OCI-LY7 (cell line): ENCODE results near the gene DENND5B. TPM values are rescaled to one million over a fixed set of nuclear protein-coding genes. Genes with fewer than 3 reads are reported as not detected.

Source experiments
- BruUV-seq: library from RNA; stranded (reverse); fragments of 400-500 nt; replicated peaks from 2 replicates; lab custom pipeline; 2021; lab: Mats Ljungman, UMichigan
- CTCF ChIA-PET: fragments of 300-600 bp; sonication (Branson Sonifier 250); formaldehyde crosslinking; loops from one replicate; lab custom pipeline; 2022; ENCODE audit warnings: antibody characterized with exemption; ENCODE audit not compliant: unreplicated experiment; lab: Charles Lee
- POLR2A ChIA-PET: fragments of 300-600 bp; sonication (Branson Sonifier 250); formaldehyde crosslinking; loops from one replicate; lab custom pipeline; 2022; ENCODE audit warnings: antibody characterized with exemption; lab: Charles Lee
- DNase-seq: peaks from one replicate; pipeline ENCODE4 v3.0.0-alpha.2; 2015; ENCODE audit warnings: low spot score
- H2AFZ ChIP-seq: fragments of 200-600 bp; sonication (generic), shearing (Covaris generic); 2 replicates; pipeline ENCODE4 v1.6.1; 2014; ENCODE audit warnings: mild to moderate bottlenecking, antibody characterized with exemption, low read length, moderate library complexity
- H3K27ac ChIP-seq: fragments of 200-600 bp; sonication (generic); 2 replicates; pipeline ENCODE4 v1.5.1; 2014; ENCODE audit warnings: mixed run types, low read depth, mild to moderate bottlenecking, moderate library complexity, low read length, inconsistent platforms; ENCODE audit not compliant: poor library complexity, severe bottlenecking
- H3K36me3 ChIP-seq: fragments of 200-600 bp; sonication (generic); 2 replicates; pipeline ENCODE4 v1.6.1; 2014; ENCODE audit warnings: mild to moderate bottlenecking, antibody characterized with exemption, low read length, moderate library complexity, mixed read lengths; ENCODE audit not compliant: insufficient read depth
- H3K4me1 ChIP-seq: fragments of 200-600 bp; sonication (generic); 2 replicates; pipeline ENCODE4 v1.5.1; 2014; ENCODE audit warnings: mild to moderate bottlenecking, low read length; ENCODE audit not compliant: insufficient read depth, poor library complexity, severe bottlenecking
- H3K4me2 ChIP-seq: fragments of 200-600 bp; sonication (generic); 2 replicates; pipeline ENCODE4 v1.6.1; 2014; ENCODE audit warnings: mild to moderate bottlenecking, low read length
- H3K4me3 ChIP-seq: fragments of 200-600 bp; sonication (generic); 2 replicates; pipeline ENCODE4 v1.5.1; 2014; ENCODE audit warnings: mild to moderate bottlenecking, low read depth, low read length; ENCODE audit not compliant: poor library complexity, severe bottlenecking
- H3K79me2 ChIP-seq: fragments of 200-600 bp; sonication (generic); 2 replicates; pipeline ENCODE4 v1.6.1; 2016; ENCODE audit warnings: low read depth, mild to moderate bottlenecking, low read length, moderate library complexity, mixed read lengths; ENCODE audit not compliant: insufficient read depth
- H3K9me2 ChIP-seq: fragments of 200-600 bp; sonication (generic); 2 replicates; pipeline ENCODE4 v1.6.1; 2016; ENCODE audit warnings: mild to moderate bottlenecking, low read length, mixed read lengths; ENCODE audit not compliant: insufficient read depth
- H3K9me3 ChIP-seq: fragments of 200-600 bp; sonication (generic); 2 replicates; pipeline ENCODE4 v1.6.1; 2014; ENCODE audit warnings: mild to moderate bottlenecking, mixed run types, low read length, mixed read lengths
- H4K20me1 ChIP-seq: fragments of 200-600 bp; sonication (generic); 2 replicates; pipeline ENCODE4 v1.6.1; 2014; ENCODE audit warnings: mild to moderate bottlenecking, antibody characterized with exemption, low read length, moderate library complexity, mixed read lengths; ENCODE audit not compliant: insufficient read depth
- CTCF ChIP-seq: fragments of 200-600 bp; sonication (generic); conservative IDR thresholded peaks from 2 replicates; pipeline ENCODE4 v1.5.1; 2014; ENCODE audit warnings: mild to moderate bottlenecking, antibody characterized with exemption, low read length, moderate library complexity, mixed read lengths
- EZH2phosphoT487 ChIP-seq: fragments of 200-600 bp; sonication (generic); IDR thresholded peaks from 2 replicates; pipeline ENCODE4 v1.6.1; 2018; ENCODE audit warnings: low read depth, borderline replicate concordance, mild to moderate bottlenecking, mixed run types, antibody characterized with exemption, low read length, moderate library complexity, mixed read lengths
- intact Hi-C: fragments of 100-400 bp; cut with micrococcal nuclease; formaldehyde crosslinking; loops from one replicate; pipeline ENCODE4 v1.10.0; 2022; ENCODE audit not compliant: unreplicated experiment
- total RNA-seq, 2 experiments: library from RNA; depleted of rRNA in 1 of 2; stranded (reverse); fragments of >200 nt in 1 of 2; shearing (Covaris generic) in 1 of 2; gene quantifications; 2 replicates each; pipeline ENCODE4 v1.2.3, GENCODE V29; 2014 to 2022

The DENND5B gene
- total RNA-seq, 2 experiments from 2014 or later, result 23.1 to 38.9 TPM

GRCh38 chr12:31491241-31491794 lies 99.6 kb downstream of the DENND5B start:
- Histone ChIP-seq H2AFZ (no peak overlapping the region), H3K4me3 (no peak overlapping the region), H4K20me1 (no peaks in the 10 kb centered on the region), H3K4me1 (no peaks in the 10 kb centered on the region), H3K36me3 (peaks cover 80% of the 10 kb centered on the region), H3K27ac (no peak overlapping the region), H3K79me2 (no peaks in the 10 kb centered on the region; the same call in 1 of the 2 replicates), H3K4me2 (no peak overlapping the region), H3K9me2 (no peaks in the 10 kb centered on the region), H3K9me3 (peaks cover 8% of the 10 kb centered on the region; the same call in 1 of the 2 replicates)
- no TSS peak for BruUV-seq
- intact Hi-C loops, result no loop called here
- ChIA-PET CTCF (no interaction called here), POLR2A (interaction anchor here (0.6 to 1.1 kb wide), 4 partner anchors 24 to 758 kb away, joined by 3 to 4 read pairs (median 3); no protein-coding TSS in a partner anchor)
- TF ChIP-seq CTCF (no peak), EZH2phosphoT487 (no peak)
- no peak for DNase-seq

- TF ChIP-seq EZH2phosphoT487 (no peak), CTCF (no peak)
- Histone ChIP-seq H3K9me2 (no peaks in the 10 kb centered on the region), H3K27ac (no peak overlapping the region), H3K4me3 (no peak overlapping the region), H4K20me1 (no peaks in the 10 kb centered on the region), H3K9me3 (no peaks in the 10 kb centered on the region), H3K79me2 (0 out of 2 replicates have a peak, but pooled peaks cover 3% of the 10 kb centered on the region), H3K36me3 (peaks cover 71% of the 10 kb centered on the region), H2AFZ (no peak overlapping the region), H3K4me2 (no peak overlapping the region), H3K4me1 (no peaks in the 10 kb centered on the region)
- CTCF ChIA-PET, result no interaction called here
- BruUV-seq, result no TSS peak
- no peak for DNase-seq
- intact Hi-C loops, result no loop called here
- POLR2A ChIA-PET, result interaction anchor here (0.7 to 1.2 kb wide), 3 partner anchors 19 to 102 kb away, joined by 3 to 6 read pairs (median 3); no protein-coding TSS in a partner anchor
Measured at GRCh38 chr12:31488737-31489338, 102.1 kb downstream of the DENND5B start.

- CTCF ChIA-PET, result interaction anchor here (0.6 kb wide), 1 partner anchor 77 kb away, joined by 3 read pairs; no protein-coding TSS in a partner anchor
- H4K20me1 ChIP-seq, result no peaks in the 10 kb centered on the region
- H3K4me1 ChIP-seq, result no peaks in the 10 kb centered on the region
- TF ChIP-seq EZH2phosphoT487 (no peak), CTCF (no peak)
- H3K9me2 ChIP-seq, result no peaks in the 10 kb centered on the region
- no TSS peak for BruUV-seq
- H3K4me3 ChIP-seq, result no peak overlapping the region
- H2AFZ ChIP-seq, result no peak overlapping the region
- POLR2A ChIA-PET, result no interaction called here
- 0 out of 2 replicates have a peak, but pooled peaks cover 3% of the 10 kb centered on the region for H3K79me2 ChIP-seq
- intact Hi-C loops, result no loop called here
- H3K27ac ChIP-seq, result no peak overlapping the region
- peaks cover 50% of the 10 kb centered on the region for H3K36me3 ChIP-seq
- no peaks in the 10 kb centered on the region for H3K9me3 ChIP-seq
- no peak for DNase-seq
- H3K4me2 ChIP-seq, result no peak overlapping the region
Measured at GRCh38 chr12:31485571-31485970, 105.4 kb downstream of the DENND5B start.
